ENCODE measurements around the gene GRIA4.

Gene GRIA4

DNA sequence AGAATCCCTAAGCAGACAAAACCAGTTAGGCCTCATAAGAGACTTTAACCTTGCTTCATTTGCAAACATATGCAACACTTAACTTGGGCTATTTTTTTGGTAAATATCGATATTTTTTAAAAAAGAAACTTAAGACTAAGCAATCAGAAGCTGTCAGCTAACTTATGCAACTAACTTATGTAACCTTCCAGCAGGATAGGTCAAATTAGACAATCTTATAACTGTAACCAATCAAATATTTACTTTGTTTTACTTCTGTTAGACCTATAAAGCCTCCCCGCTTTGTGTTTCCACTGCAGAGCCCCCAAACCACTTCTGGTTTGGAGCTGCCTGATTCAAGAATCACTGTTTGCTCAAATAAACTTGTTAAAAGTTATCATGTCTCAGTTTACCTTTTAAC lies 404.2 kb downstream of the GRIA4 start:
- H3K4me3 ChIP-seq (ENCODE audit: low read length): no peak overlapping the region
- H3K9me3 ChIP-seq (ENCODE audit: control insufficient read depth, insufficient read depth, low read length): no peaks in the 10 kb centered on the region
- H3K4me2 ChIP-seq (ENCODE audit: low read length): no peak overlapping the region
- no peaks in the 10 kb centered on the region for H3K9me2 ChIP-seq (replicated peaks; ENCODE audit: control insufficient read depth, low read length)
- H3K27ac ChIP-seq (ENCODE audit: low read depth, low read length): no peak overlapping the region
- H3K4me1 ChIP-seq (ENCODE audit: control insufficient read depth, low read length): peaks cover 26% of the 10 kb centered on the region
- peaks cover 86% of the 10 kb centered on the region for H3K36me3 ChIP-seq (ENCODE audit: control insufficient read depth, low read length)
- peaks cover 89% of the 10 kb centered on the region for H3K79me2 ChIP-seq (ENCODE audit: control insufficient read depth, low read length)
- no peaks in the 10 kb centered on the region for H3F3A ChIP-seq (ENCODE audit: control insufficient read depth, insufficient read depth)
- H3K27me3 ChIP-seq (ENCODE audit: control insufficient read depth, low read length): no peaks in the 10 kb centered on the region
- H4K20me1 ChIP-seq (ENCODE audit: control insufficient read depth, insufficient read depth, low read depth, low read length): no peaks in the 10 kb centered on the region
- no peak for TF ChIP-seq EZH2phosphoT487 (IDR thresholded peaks at IDR 0.05; ENCODE audit: borderline replicate concordance, low read length)
- TF ChIP-seq, protein P1, sequence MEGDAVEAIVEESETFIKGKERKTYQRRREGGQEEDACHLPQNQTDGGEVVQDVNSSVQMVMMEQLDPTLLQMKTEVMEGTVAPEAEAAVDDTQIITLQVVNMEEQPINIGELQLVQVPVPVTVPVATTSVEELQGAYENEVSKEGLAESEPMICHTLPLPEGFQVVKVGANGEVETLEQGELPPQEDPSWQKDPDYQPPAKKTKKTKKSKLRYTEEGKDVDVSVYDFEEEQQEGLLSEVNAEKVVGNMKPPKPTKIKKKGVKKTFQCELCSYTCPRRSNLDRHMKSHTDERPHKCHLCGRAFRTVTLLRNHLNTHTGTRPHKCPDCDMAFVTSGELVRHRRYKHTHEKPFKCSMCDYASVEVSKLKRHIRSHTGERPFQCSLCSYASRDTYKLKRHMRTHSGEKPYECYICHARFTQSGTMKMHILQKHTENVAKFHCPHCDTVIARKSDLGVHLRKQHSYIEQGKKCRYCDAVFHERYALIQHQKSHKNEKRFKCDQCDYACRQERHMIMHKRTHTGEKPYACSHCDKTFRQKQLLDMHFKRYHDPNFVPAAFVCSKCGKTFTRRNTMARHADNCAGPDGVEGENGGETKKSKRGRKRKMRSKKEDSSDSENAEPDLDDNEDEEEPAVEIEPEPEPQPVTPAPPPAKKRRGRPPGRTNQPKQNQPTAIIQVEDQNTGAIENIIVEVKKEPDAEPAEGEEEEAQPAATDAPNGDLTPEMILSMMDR (IDR thresholded peaks at IDR 0.05; ENCODE audit: low read depth, low read length, poor library complexity, severe bottlenecking): no peak

- H4K20me1 ChIP-seq (ENCODE audit: control insufficient read depth, insufficient read depth, low read depth, low read length): no peaks in the 10 kb centered on the region
- TF ChIP-seq, protein P1 (IDR thresholded peaks at IDR 0.05; ENCODE audit: low read depth, low read length, poor library complexity, severe bottlenecking): no peak
- TF ChIP-seq EZH2phosphoT487 (IDR thresholded peaks at IDR 0.05; ENCODE audit: borderline replicate concordance, low read length): no peak
- H3K36me3 ChIP-seq (ENCODE audit: control insufficient read depth, low read length): peaks cover 85% of the 10 kb centered on the region
- H3K9me3 ChIP-seq (ENCODE audit: control insufficient read depth, insufficient read depth, low read length): no peaks in the 10 kb centered on the region
- H3F3A ChIP-seq (ENCODE audit: control insufficient read depth, insufficient read depth): no peaks in the 10 kb centered on the region
- peaks cover 89% of the 10 kb centered on the region for H3K79me2 ChIP-seq (ENCODE audit: control insufficient read depth, low read length)
- H3K27me3 ChIP-seq (ENCODE audit: control insufficient read depth, low read length): no peaks in the 10 kb centered on the region
- peaks cover 30% of the 10 kb centered on the region for H3K4me1 ChIP-seq (ENCODE audit: control insufficient read depth, low read length)
- H3K9me2 ChIP-seq (replicated peaks; ENCODE audit: control insufficient read depth, low read length): no peaks in the 10 kb centered on the region
- H3K27ac ChIP-seq (ENCODE audit: low read depth, low read length): no peak overlapping the region
- no peak overlapping the region for H3K4me3 ChIP-seq (ENCODE audit: low read length)
- no peak overlapping the region for H3K4me2 ChIP-seq (ENCODE audit: low read length)
These were observed 404.7 kb downstream of the GRIA4 start for GRCh38 chr11:106014620-106015019.

DNA sequence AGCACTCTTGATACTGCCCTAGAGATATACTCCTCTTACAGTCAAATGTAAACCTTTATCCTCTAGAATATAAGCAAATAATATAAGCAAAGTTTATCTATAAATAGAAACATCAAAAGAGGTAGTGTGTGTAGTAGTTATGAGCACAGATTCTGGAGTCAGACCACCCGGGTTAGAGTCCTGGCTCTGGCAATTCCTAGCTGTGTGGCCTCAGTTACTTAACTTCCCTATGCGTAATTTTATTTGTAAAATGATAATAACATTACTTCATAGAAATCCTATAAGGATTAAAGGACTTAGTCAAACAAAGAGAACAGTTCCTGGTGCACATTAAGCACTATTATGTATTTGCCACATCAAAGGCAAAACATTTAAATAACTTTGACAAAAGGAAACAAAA lies 405.2 kb downstream of the GRIA4 start:
- Histone ChIP-seq H3K9me2 (replicated peaks; ENCODE audit: control insufficient read depth, low read length) (no peaks in the 10 kb centered on the region), H3K9me3 (ENCODE audit: control insufficient read depth, insufficient read depth, low read length) (no peaks in the 10 kb centered on the region), H3F3A (ENCODE audit: control insufficient read depth, insufficient read depth) (no peaks in the 10 kb centered on the region), H3K79me2 (ENCODE audit: control insufficient read depth, low read length) (peaks cover 93% of the 10 kb centered on the region), H3K4me2 (ENCODE audit: low read length) (no peak overlapping the region), H3K27me3 (ENCODE audit: control insufficient read depth, low read length) (no peaks in the 10 kb centered on the region), H3K4me3 (ENCODE audit: low read length) (no peak overlapping the region), H4K20me1 (ENCODE audit: control insufficient read depth, insufficient read depth, low read depth, low read length) (no peaks in the 10 kb centered on the region), H3K36me3 (ENCODE audit: control insufficient read depth, low read length) (peaks cover 85% of the 10 kb centered on the region), H3K4me1 (ENCODE audit: control insufficient read depth, low read length) (peaks cover 34% of the 10 kb centered on the region), H3K27ac (ENCODE audit: low read depth, low read length) (no peak overlapping the region)
- TF ChIP-seq, protein P1 (IDR thresholded peaks at IDR 0.05; ENCODE audit: low read depth, low read length, poor library complexity, severe bottlenecking): no peak

DNA sequence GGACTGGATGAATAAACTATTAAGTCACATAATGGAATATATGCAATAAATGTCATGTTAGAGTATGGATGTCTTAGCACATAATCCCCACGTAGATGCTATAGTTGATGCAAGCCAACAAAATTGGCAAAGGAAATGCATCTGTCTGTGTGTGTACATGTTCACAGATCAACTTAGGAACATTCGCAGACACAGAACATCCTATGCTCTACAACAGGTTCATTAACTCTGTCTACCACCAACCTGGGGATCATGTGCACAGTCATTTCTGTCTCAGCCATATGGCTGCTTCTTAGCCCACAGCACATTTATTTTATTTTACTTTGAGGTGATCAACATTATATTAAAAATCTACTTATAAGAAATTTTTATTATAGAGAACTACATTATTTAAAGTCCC lies 407.2 kb downstream of the GRIA4 start:
- H3K9me3 ChIP-seq (ENCODE audit: control insufficient read depth, insufficient read depth, low read length): no peaks in the 10 kb centered on the region
- H3K4me2 ChIP-seq (ENCODE audit: low read length): no peak overlapping the region
- TF ChIP-seq EZH2phosphoT487 (IDR thresholded peaks at IDR 0.05; ENCODE audit: borderline replicate concordance, low read length): no peak
- TF ChIP-seq, protein P1 (IDR thresholded peaks at IDR 0.05; ENCODE audit: low read depth, low read length, poor library complexity, severe bottlenecking): no peak
- H3K27me3 ChIP-seq (ENCODE audit: control insufficient read depth, low read length): no peaks in the 10 kb centered on the region
- no peaks in the 10 kb centered on the region for H3F3A ChIP-seq (ENCODE audit: control insufficient read depth, insufficient read depth)
- H3K36me3 ChIP-seq (ENCODE audit: control insufficient read depth, low read length): peaks cover 84% of the 10 kb centered on the region
- H3K79me2 ChIP-seq (ENCODE audit: control insufficient read depth, low read length): peaks cover 96% of the 10 kb centered on the region
- no peaks in the 10 kb centered on the region for H3K9me2 ChIP-seq (replicated peaks; ENCODE audit: control insufficient read depth, low read length)
- no peak overlapping the region for H3K4me3 ChIP-seq (ENCODE audit: low read length)
- no peaks in the 10 kb centered on the region for H4K20me1 ChIP-seq (ENCODE audit: control insufficient read depth, insufficient read depth, low read depth, low read length)
- H3K27ac ChIP-seq (ENCODE audit: low read depth, low read length): no peak overlapping the region
- H3K4me1 ChIP-seq (ENCODE audit: control insufficient read depth, low read length): peaks cover 47% of the 10 kb centered on the region
